ENCODE measurements around the gene PPP2R2C.

PPP2R2C gene

DNA sequence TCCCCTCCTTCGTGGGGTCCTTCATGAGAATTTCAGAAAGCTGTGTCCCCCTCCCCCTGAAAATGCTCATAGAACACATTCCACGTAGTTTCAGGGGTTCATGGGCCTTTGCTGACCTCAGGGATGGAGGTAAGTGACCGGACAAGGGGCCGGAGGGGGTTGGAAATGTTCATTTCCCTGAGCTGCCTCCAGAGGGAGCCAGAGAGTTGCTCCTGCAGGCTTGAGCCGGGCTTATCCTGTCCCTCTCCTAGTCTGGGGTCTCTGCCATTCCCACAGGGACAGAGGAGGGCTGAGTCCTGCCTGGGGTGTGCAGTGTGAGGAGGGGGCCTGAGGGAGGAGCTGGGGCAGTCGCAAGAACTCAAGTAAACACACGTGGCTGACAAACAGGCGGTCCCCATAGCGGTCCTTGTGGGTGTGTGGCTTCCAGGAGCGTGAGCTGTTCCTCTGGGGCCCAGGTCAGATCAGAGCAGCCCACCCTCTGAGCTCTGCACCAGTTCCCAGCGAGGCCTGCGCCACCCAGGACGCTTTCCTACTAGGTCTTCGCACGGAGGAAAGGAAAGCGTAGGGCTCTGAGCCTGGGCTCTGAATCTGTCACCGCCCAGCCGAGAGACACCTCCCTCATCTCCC lies 140.3 kb downstream of the PPP2R2C start:
- DNase-seq, result peak; percentile 33
- in situ Hi-C loops (cut with HindIII; ENCODE audit: low pct_ligation_motif_present, low pct_unique_long_range_greater_than_20kb, low sequenced_read_pairs), result no loop called here

DNA sequence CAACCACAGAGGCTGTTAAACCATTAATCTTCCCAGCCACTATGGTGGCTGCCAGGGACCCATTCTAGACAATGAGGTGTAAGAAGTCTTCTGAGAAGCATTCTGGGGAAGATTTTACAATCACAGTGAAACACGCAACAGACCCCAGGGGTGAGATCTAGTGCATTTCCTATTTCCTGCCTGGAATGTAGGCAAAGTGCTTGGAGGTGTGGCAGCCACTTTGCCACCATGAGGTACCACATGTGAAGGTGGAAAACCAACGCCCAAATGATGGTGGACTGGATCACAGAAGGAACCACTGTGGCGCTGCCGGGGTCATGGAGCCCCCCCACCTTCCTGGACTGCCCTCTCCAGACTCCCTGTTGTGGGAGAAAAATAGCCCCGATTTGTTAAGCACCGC lies 140.9 kb downstream of the PPP2R2C start:
- in situ Hi-C loops (cut with HindIII; ENCODE audit: low pct_ligation_motif_present, low pct_unique_long_range_greater_than_20kb, low sequenced_read_pairs), result no loop called here

DNA sequence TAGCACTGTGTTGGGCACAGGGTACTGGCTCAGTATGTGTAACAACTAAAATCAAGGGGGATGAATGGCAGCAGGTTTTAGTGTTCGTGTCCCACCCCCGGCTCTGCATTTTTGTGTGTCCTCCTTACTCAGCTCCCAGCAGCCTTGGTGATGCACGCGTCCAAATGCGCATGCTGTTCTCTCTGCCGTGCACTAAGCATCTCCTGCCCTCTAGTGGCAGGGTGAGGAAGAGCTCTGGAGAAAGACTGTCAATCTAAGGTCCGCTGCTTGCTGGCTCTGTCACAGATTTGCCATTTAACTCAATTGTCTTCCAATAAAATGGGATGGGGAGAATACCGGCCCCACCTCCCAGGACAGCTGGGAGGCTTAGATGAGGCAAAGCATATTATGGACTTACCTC lies 141.4 kb downstream of the PPP2R2C start:
- in situ Hi-C loops (cut with HindIII; ENCODE audit: low pct_ligation_motif_present, low pct_unique_long_range_greater_than_20kb, low sequenced_read_pairs), result no loop called here

More for the DNA sequence above, 140.9 kb downstream of the PPP2R2C start:
- DNase-seq, result no peak

DNA sequence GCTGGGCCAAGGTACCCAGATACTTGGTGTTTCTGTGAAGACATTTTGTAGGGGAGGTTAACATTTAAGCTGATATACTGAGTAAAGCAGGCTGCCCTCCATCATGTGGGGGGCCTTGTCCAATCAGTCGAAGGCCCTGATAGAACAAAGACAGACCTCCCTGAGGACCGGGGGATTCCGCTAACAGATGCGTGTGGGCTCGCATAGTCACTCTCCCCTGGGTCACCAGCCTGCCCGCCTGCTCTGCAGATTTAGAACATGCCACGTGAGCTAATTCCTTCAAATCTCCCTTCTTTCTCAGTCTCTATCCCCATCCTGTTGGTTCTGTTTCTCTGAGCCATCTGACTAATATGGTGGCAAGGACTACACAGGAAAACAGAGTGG lies 142.0 kb downstream of the PPP2R2C start:
- DNase-seq, result no peak
- in situ Hi-C loops (cut with HindIII; ENCODE audit: low pct_ligation_motif_present, low pct_unique_long_range_greater_than_20kb, low sequenced_read_pairs), result no loop called here

More for the DNA sequence above, 141.4 kb downstream of the PPP2R2C start:
- peak; percentile 29 for DNase-seq

DNA sequence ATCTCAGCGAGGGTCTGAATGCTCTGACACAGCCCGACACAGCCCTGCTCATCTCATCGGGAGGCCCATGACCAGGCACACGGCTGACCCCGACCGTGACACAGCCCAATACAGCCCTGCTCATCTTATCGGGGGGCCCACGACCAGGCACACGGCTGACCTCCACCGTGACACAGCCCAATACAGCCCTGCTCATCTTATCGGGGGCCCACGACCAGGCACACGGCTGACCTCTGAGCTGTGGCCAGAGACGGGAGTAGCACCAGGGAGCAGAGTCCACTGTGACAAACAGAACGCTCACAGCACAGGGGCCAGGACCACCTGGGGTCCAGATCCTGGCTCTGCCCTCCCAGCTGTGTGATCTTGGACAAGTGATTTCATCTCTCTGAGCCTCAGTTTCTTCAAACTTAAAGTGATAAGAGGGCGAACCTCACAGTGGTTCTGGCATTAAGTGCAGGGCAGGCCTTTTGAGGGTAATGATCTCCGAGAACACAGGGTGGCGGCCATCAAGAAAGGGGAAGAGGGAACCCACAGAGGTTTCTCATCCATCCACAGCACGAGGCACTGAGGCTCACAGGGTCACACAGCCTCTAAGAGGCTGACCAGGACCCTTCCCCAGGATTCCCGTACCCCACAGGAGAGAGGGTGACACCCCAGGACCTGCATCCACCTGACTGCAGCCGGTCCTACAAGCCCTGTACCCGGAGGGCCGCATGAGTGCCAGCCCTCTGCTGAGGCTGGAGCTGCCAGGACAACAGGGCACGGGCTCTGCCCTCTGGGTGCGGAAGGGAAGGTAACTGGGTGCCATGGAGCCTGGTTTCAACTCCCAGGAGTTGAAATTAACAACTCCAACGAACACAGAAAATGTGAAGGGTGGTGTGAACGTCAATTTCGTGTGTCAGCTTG lies 142.7 kb downstream of the PPP2R2C start:
- no peak for DNase-seq
- in situ Hi-C loops (cut with HindIII; ENCODE audit: low pct_ligation_motif_present, low pct_unique_long_range_greater_than_20kb, low sequenced_read_pairs), result no loop called here

DNA sequence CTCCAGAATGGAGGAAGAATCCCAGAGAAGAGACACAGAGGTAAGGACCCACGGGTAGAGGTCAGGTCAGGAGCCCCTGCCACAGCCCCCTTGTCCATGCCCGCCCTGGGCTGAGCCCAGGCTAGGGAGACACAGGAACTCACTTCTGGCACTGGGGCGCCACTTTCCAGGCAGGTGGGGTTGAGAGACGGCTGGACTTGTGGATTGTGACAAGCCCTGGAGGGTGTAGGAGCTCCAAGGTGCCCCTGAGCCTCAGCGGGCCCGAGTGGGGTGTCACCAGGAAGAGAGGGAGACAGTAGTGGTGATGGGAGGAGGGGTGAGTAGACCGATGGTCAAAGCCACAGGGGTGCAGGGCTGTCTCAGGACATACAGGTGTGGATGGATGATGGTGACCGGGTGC lies 143.9 kb downstream of the PPP2R2C start:
- in situ Hi-C loops (cut with HindIII; ENCODE audit: low pct_ligation_motif_present, low pct_unique_long_range_greater_than_20kb, low sequenced_read_pairs), result no loop called here
- no peak for DNase-seq

DNA sequence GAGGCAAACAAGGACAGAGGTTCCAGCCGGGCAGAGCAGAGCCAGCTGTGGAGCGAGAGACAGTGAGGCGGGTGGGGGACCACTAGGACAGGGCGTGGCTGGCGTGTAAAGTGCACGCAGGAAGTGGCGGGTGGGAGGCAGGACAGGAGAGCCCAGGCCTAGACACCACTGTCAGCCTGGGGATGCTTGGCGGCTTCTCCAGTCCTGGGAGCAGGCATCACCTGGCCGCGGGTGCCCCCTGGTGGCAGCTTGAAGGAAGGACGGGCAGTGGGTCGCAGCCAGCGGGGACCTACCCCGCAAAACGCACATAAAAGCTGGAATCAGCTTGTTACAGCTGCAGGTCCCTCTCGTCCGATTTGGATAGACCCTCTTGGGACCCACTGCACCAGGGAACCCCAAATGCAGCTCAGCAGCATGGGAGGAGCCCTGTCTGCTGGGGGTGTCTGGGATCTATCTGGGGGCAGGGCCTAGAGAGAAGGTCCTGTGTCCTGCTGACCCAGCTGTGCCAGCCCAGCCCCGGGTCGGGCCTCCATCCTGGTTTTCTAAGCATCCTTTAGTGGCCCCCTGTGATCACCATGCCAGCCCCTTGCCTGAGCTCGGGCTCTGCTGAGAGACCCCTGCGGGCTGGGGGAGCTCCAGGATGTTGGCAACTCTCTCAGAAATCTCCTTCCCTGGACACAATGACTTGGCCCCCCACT lies 145.0 kb downstream of the PPP2R2C start:
- peak; percentile 59 for DNase-seq
- in situ Hi-C loops (cut with HindIII; ENCODE audit: low pct_ligation_motif_present, low pct_unique_long_range_greater_than_20kb, low sequenced_read_pairs), result no loop called here

DNA sequence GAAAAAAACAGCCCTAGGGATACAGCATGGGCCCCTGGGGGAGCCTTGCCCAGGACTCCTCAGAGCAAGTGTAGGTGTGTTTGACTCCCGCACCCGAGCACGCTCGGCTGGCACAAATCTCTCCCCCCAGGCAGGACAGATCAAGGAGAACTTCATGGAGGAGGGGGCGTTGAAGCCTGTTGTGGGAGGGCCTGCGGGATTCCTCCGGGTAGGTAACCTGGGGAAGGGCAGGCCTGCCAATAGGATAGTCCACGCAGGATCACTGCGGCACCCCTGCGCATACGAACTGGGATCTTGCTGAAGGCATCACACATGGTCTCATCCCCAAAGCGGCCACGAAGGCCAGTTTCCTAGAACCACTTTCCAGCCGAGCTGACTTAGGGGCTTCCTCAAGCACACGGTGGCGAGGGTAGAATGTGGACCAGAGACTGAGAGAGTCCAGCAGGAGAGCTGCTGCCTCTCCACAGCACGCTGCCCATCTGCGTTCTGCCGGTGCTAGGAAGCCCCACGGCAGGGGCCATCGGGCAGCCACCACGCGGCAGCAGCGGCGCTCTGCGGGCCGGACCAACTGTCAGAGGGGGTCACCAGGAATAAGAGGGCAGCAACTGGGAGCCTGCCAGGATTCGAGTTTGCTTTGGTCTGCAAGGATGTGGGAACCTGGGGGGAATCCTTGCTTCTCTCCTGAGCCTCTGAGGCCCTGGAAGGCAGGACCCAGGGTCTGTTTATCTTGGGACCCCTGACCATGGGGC lies 145.9 kb downstream of the PPP2R2C start:
- DNase-seq, result no peak
- in situ Hi-C loops (cut with HindIII; ENCODE audit: low pct_ligation_motif_present, low pct_unique_long_range_greater_than_20kb, low sequenced_read_pairs), result no loop called here

DNA sequence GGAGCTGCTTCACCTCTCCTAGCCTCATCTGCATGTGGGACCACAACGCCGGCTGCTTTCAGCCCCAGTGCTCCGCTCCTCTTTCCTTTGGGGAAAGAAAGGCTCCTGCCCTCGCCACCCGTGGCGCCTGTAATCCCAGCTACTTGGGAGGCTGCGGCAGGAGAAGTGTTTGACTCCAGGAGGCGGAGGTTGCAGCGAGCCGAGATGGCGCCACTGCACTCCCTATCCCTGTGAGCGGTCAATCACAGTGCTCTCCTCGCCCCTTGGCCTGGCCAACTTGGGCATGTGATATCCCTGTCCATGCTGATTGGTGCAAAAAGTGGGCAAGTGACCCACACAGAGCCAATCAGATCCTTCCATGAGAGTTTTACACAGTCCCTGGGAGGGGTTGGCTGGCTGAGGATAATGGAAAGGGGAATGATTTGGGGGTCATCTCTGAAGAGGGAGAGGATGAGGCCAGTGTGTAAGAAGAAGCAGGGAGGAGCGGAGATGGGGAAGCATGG lies 146.6 kb downstream of the PPP2R2C start:
- in situ Hi-C loops (cut with HindIII; ENCODE audit: low pct_ligation_motif_present, low pct_unique_long_range_greater_than_20kb, low sequenced_read_pairs), result no loop called here
- no peak for DNase-seq

DNA sequence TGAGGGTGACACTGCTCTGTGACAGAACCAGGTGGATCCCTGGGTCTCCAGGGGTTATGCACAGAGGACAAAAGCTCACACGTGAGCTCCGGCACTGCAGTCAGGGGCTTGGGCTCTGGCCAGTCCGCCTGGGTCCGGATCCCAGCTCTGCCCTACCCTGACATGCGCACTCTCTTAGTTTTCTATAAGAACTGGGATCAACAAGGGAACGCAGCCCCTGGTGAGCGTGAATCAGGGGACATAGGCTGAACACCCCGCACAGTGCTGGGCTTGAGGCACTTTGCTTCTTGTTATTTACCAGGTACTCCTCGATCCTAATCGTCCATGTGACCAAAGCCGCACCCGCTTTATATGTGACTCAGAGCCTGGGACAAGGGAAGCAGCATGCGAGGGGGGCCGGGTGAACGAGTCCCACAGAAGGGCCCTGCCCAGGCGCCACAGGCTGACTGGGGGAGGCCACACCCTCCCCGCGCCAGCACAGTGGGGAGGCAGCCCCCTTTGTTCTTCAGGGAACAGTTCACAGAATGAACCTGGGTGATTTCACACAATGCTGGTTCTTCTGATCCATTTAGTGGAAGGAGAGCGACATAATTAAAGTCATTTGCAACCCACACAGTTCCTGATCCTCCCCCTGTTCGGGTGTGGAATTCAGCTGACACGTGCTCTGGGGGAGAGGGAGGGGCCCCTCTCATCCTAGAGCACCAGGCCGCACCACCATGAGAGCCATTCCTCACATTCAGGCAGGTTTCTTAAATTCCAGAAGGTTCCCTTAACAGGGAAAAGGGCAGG lies 147.2 kb downstream of the PPP2R2C start:
- DNase-seq, result no peak
- in situ Hi-C loops (cut with HindIII; ENCODE audit: low pct_ligation_motif_present, low pct_unique_long_range_greater_than_20kb, low sequenced_read_pairs), result no loop called here

DNA sequence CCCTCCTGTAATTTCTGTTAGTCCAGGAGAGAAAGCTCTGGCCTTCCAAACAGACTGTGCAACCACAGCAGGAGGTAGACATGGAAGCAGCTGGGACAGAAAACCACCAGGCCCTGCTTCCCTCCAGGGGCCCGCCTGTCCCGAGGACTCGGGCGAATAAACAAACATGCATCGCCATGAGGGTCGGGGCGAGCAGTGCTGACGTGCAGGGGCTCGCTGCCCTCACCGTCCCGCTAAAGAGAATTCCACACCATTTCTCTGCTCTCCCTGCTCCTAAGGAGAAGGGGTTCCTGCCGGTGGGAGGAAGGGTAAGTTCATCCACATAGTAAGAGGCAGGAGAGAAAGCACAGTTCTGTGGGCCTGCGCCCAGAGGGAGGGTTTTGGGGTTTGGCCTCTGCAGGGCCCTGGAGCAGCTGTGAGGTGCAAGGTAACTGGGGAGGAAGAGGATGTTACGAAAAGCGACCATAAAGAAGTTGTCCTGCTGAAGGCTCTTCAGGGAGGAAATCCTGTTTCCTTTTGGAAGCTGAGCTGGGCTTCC lies 147.9 kb downstream of the PPP2R2C start:
- no peak for DNase-seq
- in situ Hi-C loops (cut with HindIII; ENCODE audit: low pct_ligation_motif_present, low pct_unique_long_range_greater_than_20kb, low sequenced_read_pairs), result no loop called here

DNA sequence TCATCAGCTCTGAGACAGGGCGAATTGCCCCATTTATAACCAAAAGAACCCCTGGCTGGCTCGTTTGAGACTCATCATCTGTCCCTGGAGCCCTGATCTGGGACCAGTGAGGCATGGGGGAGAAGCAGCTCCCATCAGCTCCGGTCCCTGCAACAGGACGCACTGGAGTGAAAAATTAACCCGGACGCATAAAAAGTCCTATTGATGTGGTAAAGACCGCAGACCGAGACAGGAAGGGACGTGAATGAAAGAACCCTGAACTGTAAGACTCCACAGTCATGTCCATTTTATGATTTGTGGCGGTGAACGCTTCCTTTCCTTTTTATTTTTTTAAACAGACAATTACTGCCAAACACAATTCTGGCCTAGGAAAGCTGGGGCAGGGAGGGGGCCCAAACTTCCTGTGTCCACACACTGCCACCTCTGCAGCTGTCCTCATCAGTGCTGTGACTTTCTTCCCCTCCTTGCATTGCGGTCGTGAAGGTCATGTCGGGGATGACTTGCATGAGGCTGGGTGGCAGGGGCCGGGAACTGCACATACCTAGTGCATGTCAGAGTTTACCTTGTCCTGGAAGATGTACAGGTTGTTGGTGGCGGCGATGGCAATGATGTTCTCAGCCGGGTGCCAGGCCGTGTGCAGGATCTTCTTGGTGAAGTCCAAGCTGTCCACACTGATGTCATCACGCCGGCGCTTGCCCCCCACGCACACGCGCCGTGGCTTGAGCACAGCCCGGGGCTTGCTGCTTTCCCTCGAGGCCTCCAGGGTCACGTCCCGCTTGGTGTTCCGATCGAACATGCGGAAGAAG lies 149.4 kb downstream of the PPP2R2C start:
- DNase-seq, result no peak
- in situ Hi-C loops (cut with HindIII; ENCODE audit: low pct_ligation_motif_present, low pct_unique_long_range_greater_than_20kb, low sequenced_read_pairs), result no loop called here

DNA sequence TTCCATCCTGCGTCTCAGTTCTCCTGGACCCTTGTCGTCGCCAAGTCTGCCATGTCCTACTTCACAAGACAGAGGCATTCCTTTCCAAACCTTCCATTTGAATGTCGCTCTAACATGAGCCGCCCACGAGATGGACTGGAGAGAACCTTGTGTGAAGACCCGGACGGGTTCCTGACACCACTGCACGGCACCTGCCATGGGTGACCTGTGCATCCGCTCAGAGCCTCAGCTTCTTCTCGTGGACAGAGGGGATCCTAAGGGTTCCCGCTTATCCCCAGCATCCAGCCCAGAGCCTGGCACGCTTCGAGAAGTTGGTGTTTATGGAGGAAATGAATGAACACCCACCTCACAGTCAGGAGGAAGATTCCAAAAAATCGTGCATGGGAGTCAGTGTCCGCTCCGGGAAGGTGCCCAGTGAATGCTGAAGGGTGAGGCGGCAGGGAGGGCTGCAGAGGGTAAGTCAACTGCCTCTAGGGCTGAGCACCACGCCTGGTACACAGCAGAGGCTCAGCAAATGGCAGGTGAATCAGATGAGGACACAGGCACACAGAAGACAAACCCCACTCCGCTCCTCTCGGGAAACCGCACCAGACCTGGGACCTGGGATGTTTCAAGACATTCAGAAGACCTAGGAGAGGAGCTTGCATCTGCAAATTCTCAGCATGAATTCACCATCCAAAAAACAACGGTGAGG lies 150.2 kb downstream of the PPP2R2C start:
- DNase-seq, result no peak
- in situ Hi-C loops (cut with HindIII; ENCODE audit: low pct_ligation_motif_present, low pct_unique_long_range_greater_than_20kb, low sequenced_read_pairs), result no loop called here

DNA sequence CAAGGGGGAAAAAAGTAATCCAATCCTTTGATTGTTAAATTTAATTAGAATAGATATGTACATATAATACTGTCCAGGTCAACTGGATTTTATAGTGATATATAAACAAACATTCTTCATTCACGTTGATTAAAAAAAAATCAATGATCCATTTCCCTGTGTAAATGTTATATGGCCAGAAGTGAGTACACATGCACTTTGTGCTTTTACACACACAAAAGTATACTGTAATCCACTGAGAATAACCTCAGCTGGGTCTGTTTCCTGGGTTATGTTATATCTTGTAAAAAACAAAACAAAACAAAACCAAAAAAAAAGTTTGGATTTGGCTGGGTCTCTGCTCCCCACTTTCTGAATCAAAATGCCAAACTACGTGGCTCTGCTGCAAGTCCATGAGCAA lies 151.1 kb downstream of the PPP2R2C start:
- no peak for DNase-seq
- in situ Hi-C loops (cut with HindIII; ENCODE audit: low pct_ligation_motif_present, low pct_unique_long_range_greater_than_20kb, low sequenced_read_pairs), result no loop called here

DNA sequence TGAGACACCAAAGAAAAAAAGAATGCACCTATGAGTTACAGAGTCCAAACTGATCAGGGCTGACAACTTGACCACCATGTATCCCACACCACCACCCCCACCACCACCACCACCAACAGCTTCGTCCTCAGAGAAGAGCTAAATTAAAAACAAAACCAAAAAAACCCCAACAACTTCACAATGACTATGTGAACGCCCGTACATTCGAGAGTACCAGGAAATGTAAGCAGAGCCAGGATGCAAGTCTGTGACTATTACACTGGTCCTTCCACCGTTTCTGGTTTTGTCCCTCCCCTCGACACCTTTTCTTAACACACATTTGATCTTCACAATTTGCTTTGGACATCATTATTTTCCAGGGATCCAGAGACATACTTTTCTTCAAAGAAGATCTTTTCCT lies 151.8 kb downstream of the PPP2R2C start:
- in situ Hi-C loops (cut with HindIII; ENCODE audit: low pct_ligation_motif_present, low pct_unique_long_range_greater_than_20kb, low sequenced_read_pairs), result no loop called here
- no peak for DNase-seq

DNA sequence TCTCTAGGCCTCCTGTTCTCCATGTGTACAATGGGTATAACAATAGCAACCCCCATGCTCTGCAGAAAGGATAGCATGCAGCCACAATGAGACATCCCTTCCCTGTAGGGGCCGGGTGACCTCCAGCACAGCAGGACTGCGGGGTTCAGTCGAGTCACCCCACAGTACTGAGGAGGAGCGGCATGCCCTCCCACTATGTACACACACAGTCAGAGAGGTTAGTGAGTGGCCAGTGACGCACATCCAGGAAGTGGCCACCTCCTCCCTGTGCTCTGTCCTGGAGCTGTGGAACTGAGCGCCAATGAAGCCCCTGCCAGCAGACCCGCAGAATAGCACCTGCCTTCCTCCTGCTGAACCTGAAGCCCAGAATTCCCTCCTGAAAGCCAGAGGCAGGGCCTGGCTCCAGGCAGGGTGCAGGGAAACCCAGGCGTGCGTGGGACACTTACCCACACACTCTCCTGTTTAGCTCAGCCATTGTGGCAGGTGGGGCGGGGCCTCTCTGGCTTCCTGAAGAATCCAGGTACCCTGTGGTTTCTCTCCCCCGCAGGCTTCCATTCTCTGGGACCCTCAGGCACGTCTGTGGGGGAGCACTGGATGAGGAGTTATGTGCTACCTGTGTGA lies 152.8 kb downstream of the PPP2R2C start:
- no peak for DNase-seq
- in situ Hi-C loops (cut with HindIII; ENCODE audit: low pct_ligation_motif_present, low pct_unique_long_range_greater_than_20kb, low sequenced_read_pairs), result no loop called here

Data from ACHN (cell line).